GM23338 (cell line): ENCODE data around the gene PSMA1. TPM values are rescaled to one million over a fixed set of nuclear protein-coding genes. Genes with fewer than 3 reads are reported as not detected.
A peak's percentile ranks its signal among the peaks of the same experiment; 100 is the strongest.

Source experiments
- ATAC-seq: fragments of 200-7000 bp; cut with Tn5 transposase; 3 replicates; pipeline ENCODE4 v1.9.1; 2020
- DNase-seq: peaks from one replicate; pipeline ENCODE4 v3.0.0-alpha.2; 2015; ENCODE audit warnings: low spot score
- H2AFZ ChIP-seq: fragments of 200-600 bp; sonication (generic); 2 replicates; pipeline ENCODE4 v1.8.0; 2016; ENCODE audit warnings: antibody characterized with exemption, mild to moderate bottlenecking, moderate library complexity
- H3F3A ChIP-seq: fragments of 200-600 bp; sonication (generic); replicated peaks from 2 replicates; pipeline ENCODE4 v1.8.0; 2017; ENCODE audit warnings: antibody characterized with exemption, mixed run types, low read depth
- H3K27ac ChIP-seq: fragments of 200-600 bp; sonication (generic); 2 replicates; pipeline ENCODE4 v1.6.1; 2016; ENCODE audit warnings: low read depth
- H3K27me3 ChIP-seq: fragments of 200-600 bp; sonication (generic); 2 replicates; pipeline ENCODE4 v1.8.0; 2016; ENCODE audit warnings: mild to moderate bottlenecking, mixed run types, moderate library complexity; ENCODE audit not compliant: insufficient read depth
- H3K36me3 ChIP-seq: fragments of 200-600 bp; sonication (generic); 2 replicates; pipeline ENCODE4 v1.8.0; 2016; ENCODE audit warnings: mild to moderate bottlenecking; ENCODE audit not compliant: insufficient read depth
- H3K4me1 ChIP-seq: fragments of 200-600 bp; sonication (generic); 2 replicates; pipeline ENCODE4 v1.8.0; 2016; ENCODE audit warnings: mild to moderate bottlenecking, moderate library complexity; ENCODE audit not compliant: insufficient read depth
- H3K4me2 ChIP-seq: fragments of 200-600 bp; sonication (generic); 2 replicates; pipeline ENCODE4 v1.7.1; 2017; ENCODE audit warnings: mixed run types
- H3K4me3 ChIP-seq: fragments of 200-600 bp; sonication (generic); 2 replicates; pipeline ENCODE4 v1.6.1; 2016; ENCODE audit warnings: mixed run types
- H3K79me2 ChIP-seq: fragments of 200-600 bp; sonication (generic); replicated peaks from 2 replicates; pipeline ENCODE4 v1.8.0; 2017; ENCODE audit warnings: mild to moderate bottlenecking; ENCODE audit not compliant: insufficient read depth
- H3K9me2 ChIP-seq: fragments of 200-600 bp; sonication (generic); 2 replicates; pipeline ENCODE4 v1.8.0; 2017; ENCODE audit not compliant: insufficient read depth
- H4K20me1 ChIP-seq: fragments of 200-600 bp; sonication (generic); replicated peaks from 2 replicates; pipeline ENCODE4 v1.8.0; 2017; ENCODE audit warnings: mild to moderate bottlenecking; ENCODE audit not compliant: insufficient read depth
- H3K27ac Mint-ChIP-seq: 2 replicates; pipeline ENCODE4 v1.8.0; 2020; ENCODE audit warnings: inconsistent platforms, mild to moderate bottlenecking, moderate library complexity, mixed read lengths
- H3K27me3 Mint-ChIP-seq: 3 replicates; pipeline ENCODE4 v1.8.0; 2022; ENCODE audit warnings: low read depth, mild to moderate bottlenecking, moderate library complexity, mixed read lengths, inconsistent platforms; ENCODE audit not compliant: insufficient read depth, poor library complexity
- H3K36me3 Mint-ChIP-seq: 3 replicates; pipeline ENCODE4 v1.8.0; 2021; ENCODE audit warnings: low read depth, mild to moderate bottlenecking, inconsistent platforms, moderate library complexity, mixed read lengths
- H3K4me1 Mint-ChIP-seq: 3 replicates; pipeline ENCODE4 v1.8.0; 2020; ENCODE audit warnings: mild to moderate bottlenecking, inconsistent platforms, mixed read lengths
- H3K4me3 Mint-ChIP-seq: 3 replicates; pipeline ENCODE4 v1.8.0; 2021; ENCODE audit warnings: moderate library complexity, mild to moderate bottlenecking, inconsistent platforms, mixed read lengths
- H3K9me3 Mint-ChIP-seq: 3 replicates; pipeline ENCODE4 v1.8.0; 2020; ENCODE audit warnings: moderate library complexity, mild to moderate bottlenecking, inconsistent platforms, mixed read lengths
- CREB1 ChIP-seq: fragments of 250-450 bp; sonication (Bioruptor Pico); IDR thresholded peaks from 2 replicates; pipeline ENCODE4 v1.5.0; 2020; ENCODE audit warnings: low read depth, mild to moderate bottlenecking, moderate library complexity
- EZH2 ChIP-seq: fragments of 200-600 bp; sonication (generic); IDR thresholded peaks from one replicate; pipeline ENCODE4 v1.8.0; 2017; ENCODE audit warnings: antibody characterized with exemption, mild to moderate bottlenecking, low read depth; ENCODE audit not compliant: unreplicated experiment
- EZH2phosphoT487 ChIP-seq: fragments of 200-600 bp; sonication (generic); IDR thresholded peaks from one replicate; pipeline ENCODE4 v1.8.1; 2018; ENCODE audit warnings: antibody characterized with exemption; ENCODE audit not compliant: unreplicated experiment
- JUNB ChIP-seq: IDR thresholded peaks from one replicate; pipeline ENCODE4 v1.6.1; 2016; ENCODE audit warnings: antibody characterized with exemption; ENCODE audit not compliant: unreplicated experiment
- NANOG ChIP-seq: IDR thresholded peaks from 2 replicates; pipeline ENCODE4 v1.6.1; 2016; ENCODE audit warnings: antibody characterized with exemption, borderline replicate concordance
- POLR2AphosphoS5 ChIP-seq: IDR thresholded peaks from 2 replicates; pipeline ENCODE4 v1.6.1; 2016; ENCODE audit warnings: antibody characterized with exemption, low read depth
- STAT1 ChIP-seq: IDR thresholded peaks from one replicate; pipeline ENCODE4 v1.6.1; 2016; ENCODE audit warnings: antibody characterized with exemption; ENCODE audit not compliant: unreplicated experiment
- ZNF114 ChIP-seq: fragments of 250-450 bp; sonication (Bioruptor Pico); IDR thresholded peaks from 2 replicates; pipeline ENCODE4 v1.5.0; 2020; ENCODE audit warnings: mild to moderate bottlenecking, moderate library complexity
- ZNF331 ChIP-seq: fragments of 250-450 bp; sonication (Bioruptor Pico); IDR thresholded peaks from 2 replicates; pipeline ENCODE4 v1.5.0; 2020; ENCODE audit warnings: low read depth, mild to moderate bottlenecking, moderate library complexity
- polyA plus RNA-seq: library from polyadenylated mRNA; unstranded; fragments of >200 nt; fragmentation: Nextera tagmentation; extraction: Ambion mirVana; gene quantifications from 2 replicates; pipeline ENCODE4 v1.2.1, GENCODE V29; 2016
- total RNA-seq: library from RNA; depleted of rRNA; stranded (reverse); fragments of >200 nt; shearing (Covaris generic); gene quantifications from 2 replicates; pipeline ENCODE4 v1.2.3, GENCODE V29; 2014
- TF ChIP-seq, protein P1 (sequence below), 2 experiments: fragments of 200-600 bp in 1 of 2; sonication (generic) in 1 of 2; conservative IDR thresholded peaks; 2 replicates each; pipeline versions ENCODE4 v1.5.1 to v1.6.1; 2016 to 2017; ENCODE audit warnings: antibody characterized with exemption in 2 of 2, low read depth in 2 of 2, mild to moderate bottlenecking in 2 of 2, moderate library complexity in 1 of 2
- TF ChIP-seq, protein P2 (sequence below): fragments of 250-450 bp; sonication (Bioruptor Pico); IDR thresholded peaks from 2 replicates; pipeline ENCODE4 v1.5.0; 2020; ENCODE audit warnings: mild to moderate bottlenecking, moderate library complexity
- TF ChIP-seq, protein P3 (sequence below): IDR thresholded peaks from 2 replicates; pipeline ENCODE4 v1.6.1; 2016; ENCODE audit warnings: antibody characterized with exemption
- TF ChIP-seq, protein P4 (sequence below): IDR thresholded peaks from one replicate; pipeline ENCODE4 v1.6.1; 2018; ENCODE audit warnings: antibody characterized with exemption; ENCODE audit not compliant: unreplicated experiment

The PSMA1 gene
- total and polyA plus RNA-seq, 2 experiments from 2014 or later: 169 to 338 TPM

DNA sequence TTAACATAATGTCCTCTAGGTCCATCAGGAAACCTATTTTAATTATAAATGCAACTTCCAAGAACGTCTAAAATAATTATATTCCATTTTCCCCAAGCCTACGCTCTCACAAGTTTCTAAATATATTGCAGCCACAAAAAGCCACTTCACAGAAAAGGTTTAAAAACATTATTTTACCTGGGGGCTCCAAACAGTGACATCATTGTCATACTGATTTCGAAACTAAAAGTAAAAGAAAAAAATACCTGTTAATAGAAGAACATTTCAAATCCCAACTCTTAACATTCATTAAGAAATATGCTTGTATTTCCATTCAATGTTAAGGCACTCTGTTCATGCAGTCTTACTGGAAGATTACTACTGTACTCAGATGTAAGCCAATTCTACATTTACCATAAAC is 1.4 kb downstream of the PSMA1 start:
- TF ChIP-seq, protein P1, sequence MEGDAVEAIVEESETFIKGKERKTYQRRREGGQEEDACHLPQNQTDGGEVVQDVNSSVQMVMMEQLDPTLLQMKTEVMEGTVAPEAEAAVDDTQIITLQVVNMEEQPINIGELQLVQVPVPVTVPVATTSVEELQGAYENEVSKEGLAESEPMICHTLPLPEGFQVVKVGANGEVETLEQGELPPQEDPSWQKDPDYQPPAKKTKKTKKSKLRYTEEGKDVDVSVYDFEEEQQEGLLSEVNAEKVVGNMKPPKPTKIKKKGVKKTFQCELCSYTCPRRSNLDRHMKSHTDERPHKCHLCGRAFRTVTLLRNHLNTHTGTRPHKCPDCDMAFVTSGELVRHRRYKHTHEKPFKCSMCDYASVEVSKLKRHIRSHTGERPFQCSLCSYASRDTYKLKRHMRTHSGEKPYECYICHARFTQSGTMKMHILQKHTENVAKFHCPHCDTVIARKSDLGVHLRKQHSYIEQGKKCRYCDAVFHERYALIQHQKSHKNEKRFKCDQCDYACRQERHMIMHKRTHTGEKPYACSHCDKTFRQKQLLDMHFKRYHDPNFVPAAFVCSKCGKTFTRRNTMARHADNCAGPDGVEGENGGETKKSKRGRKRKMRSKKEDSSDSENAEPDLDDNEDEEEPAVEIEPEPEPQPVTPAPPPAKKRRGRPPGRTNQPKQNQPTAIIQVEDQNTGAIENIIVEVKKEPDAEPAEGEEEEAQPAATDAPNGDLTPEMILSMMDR (conservative IDR thresholded peaks at IDR 0.05; ENCODE audit: low read depth in 2 of 2): no peak
- TF ChIP-seq, protein P2, sequence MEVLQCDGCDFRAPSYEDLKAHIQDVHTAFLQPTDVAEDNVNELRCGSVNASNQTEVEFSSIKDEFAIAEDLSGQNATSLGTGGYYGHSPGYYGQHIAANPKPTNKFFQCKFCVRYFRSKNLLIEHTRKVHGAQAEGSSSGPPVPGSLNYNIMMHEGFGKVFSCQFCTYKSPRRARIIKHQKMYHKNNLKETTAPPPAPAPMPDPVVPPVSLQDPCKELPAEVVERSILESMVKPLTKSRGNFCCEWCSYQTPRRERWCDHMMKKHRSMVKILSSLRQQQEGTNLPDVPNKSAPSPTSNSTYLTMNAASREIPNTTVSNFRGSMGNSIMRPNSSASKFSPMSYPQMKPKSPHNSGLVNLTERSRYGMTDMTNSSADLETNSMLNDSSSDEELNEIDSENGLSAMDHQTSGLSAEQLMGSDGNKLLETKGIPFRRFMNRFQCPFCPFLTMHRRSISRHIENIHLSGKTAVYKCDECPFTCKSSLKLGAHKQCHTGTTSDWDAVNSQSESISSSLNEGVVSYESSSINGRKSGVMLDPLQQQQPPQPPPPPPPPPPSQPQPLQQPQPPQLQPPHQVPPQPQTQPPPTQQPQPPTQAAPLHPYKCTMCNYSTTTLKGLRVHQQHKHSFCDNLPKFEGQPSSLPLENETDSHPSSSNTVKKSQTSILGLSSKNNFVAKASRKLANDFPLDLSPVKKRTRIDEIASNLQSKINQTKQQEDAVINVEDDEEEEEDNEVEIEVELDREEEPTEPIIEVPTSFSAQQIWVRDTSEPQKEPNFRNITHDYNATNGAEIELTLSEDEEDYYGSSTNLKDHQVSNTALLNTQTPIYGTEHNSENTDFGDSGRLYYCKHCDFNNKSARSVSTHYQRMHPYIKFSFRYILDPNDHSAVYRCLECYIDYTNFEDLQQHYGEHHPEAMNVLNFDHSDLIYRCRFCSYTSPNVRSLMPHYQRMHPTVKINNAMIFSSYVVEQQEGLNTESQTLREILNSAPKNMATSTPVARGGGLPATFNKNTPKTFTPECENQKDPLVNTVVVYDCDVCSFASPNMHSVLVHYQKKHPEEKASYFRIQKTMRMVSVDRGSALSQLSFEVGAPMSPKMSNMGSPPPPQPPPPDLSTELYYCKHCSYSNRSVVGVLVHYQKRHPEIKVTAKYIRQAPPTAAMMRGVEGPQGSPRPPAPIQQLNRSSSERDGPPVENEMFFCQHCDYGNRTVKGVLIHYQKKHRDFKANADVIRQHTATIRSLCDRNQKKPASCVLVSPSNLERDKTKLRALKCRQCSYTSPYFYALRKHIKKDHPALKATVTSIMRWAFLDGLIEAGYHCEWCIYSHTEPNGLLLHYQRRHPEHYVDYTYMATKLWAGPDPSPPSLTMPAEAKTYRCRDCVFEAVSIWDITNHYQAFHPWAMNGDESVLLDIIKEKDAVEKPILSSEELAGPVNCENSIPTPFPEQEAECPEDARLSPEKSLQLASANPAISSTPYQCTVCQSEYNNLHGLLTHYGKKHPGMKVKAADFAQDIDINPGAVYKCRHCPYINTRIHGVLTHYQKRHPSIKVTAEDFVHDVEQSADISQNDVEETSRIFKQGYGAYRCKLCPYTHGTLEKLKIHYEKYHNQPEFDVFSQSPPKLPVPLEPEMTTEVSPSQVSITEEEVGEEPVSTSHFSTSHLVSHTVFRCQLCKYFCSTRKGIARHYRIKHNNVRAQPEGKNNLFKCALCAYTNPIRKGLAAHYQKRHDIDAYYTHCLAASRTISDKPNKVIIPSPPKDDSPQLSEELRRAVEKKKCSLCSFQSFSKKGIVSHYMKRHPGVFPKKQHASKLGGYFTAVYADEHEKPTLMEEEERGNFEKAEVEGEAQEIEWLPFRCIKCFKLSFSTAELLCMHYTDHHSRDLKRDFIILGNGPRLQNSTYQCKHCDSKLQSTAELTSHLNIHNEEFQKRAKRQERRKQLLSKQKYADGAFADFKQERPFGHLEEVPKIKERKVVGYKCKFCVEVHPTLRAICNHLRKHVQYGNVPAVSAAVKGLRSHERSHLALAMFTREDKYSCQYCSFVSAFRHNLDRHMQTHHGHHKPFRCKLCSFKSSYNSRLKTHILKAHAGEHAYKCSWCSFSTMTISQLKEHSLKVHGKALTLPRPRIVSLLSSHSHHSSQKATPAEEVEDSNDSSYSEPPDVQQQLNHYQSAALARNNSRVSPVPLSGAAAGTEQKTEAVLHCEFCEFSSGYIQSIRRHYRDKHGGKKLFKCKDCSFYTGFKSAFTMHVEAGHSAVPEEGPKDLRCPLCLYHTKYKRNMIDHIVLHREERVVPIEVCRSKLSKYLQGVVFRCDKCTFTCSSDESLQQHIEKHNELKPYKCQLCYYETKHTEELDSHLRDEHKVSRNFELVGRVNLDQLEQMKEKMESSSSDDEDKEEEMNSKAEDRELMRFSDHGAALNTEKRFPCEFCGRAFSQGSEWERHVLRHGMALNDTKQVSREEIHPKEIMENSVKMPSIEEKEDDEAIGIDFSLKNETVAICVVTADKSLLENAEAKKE: no peak
- TF ChIP-seq STAT1 (no peak), CREB1 (CRISPR knock-in tag) (no peak), JUNB (no peak), ZNF114 (CRISPR knock-in tag) (no peak), POLR2AphosphoS5 (no peak), EZH2 (no peak), EZH2phosphoT487 (no peak), NANOG (no peak), ZNF331 (no peak)
- TF ChIP-seq, protein P3, sequence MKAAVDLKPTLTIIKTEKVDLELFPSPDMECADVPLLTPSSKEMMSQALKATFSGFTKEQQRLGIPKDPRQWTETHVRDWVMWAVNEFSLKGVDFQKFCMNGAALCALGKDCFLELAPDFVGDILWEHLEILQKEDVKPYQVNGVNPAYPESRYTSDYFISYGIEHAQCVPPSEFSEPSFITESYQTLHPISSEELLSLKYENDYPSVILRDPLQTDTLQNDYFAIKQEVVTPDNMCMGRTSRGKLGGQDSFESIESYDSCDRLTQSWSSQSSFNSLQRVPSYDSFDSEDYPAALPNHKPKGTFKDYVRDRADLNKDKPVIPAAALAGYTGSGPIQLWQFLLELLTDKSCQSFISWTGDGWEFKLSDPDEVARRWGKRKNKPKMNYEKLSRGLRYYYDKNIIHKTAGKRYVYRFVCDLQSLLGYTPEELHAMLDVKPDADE: no peak
- TF ChIP-seq, protein P4, sequence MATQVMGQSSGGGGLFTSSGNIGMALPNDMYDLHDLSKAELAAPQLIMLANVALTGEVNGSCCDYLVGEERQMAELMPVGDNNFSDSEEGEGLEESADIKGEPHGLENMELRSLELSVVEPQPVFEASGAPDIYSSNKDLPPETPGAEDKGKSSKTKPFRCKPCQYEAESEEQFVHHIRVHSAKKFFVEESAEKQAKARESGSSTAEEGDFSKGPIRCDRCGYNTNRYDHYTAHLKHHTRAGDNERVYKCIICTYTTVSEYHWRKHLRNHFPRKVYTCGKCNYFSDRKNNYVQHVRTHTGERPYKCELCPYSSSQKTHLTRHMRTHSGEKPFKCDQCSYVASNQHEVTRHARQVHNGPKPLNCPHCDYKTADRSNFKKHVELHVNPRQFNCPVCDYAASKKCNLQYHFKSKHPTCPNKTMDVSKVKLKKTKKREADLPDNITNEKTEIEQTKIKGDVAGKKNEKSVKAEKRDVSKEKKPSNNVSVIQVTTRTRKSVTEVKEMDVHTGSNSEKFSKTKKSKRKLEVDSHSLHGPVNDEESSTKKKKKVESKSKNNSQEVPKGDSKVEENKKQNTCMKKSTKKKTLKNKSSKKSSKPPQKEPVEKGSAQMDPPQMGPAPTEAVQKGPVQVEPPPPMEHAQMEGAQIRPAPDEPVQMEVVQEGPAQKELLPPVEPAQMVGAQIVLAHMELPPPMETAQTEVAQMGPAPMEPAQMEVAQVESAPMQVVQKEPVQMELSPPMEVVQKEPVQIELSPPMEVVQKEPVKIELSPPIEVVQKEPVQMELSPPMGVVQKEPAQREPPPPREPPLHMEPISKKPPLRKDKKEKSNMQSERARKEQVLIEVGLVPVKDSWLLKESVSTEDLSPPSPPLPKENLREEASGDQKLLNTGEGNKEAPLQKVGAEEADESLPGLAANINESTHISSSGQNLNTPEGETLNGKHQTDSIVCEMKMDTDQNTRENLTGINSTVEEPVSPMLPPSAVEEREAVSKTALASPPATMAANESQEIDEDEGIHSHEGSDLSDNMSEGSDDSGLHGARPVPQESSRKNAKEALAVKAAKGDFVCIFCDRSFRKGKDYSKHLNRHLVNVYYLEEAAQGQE: no peak
- Histone ChIP-seq H3K9me2 (no peaks in the 10 kb centered on the region), H3K36me3 (peaks cover 23% of the 10 kb centered on the region; the same call in 1 of the 2 replicates), H3K4me2 (peak overlapping the region; percentile 96), H3K27me3 (no peaks in the 10 kb centered on the region), H3K27ac (no peak overlapping the region), H3K4me1 (peaks cover 8% of the 10 kb centered on the region), H4K20me1 (no peaks in the 10 kb centered on the region), H3K79me2 (peaks cover 19% of the 10 kb centered on the region), H3F3A (0 out of 2 replicates have a peak, but pooled peaks cover 3% of the 10 kb centered on the region), H2AFZ (no peak overlapping the region), H3K4me3 (peak overlapping the region; percentile 97)
- Mint-ChIP-seq H3K27me3 (peaks cover 6% of the 10 kb centered on the region), H3K4me3 (peak overlapping the region; percentile 97), H3K4me1 (peaks cover 15% of the 10 kb centered on the region), H3K9me3 (no peaks in the 10 kb centered on the region), H3K27ac (no peak overlapping the region), H3K36me3 (peaks cover 36% of the 10 kb centered on the region)
- DNase-seq (no peak), ATAC-seq (no peak)
